GM12878 (cell line): ENCODE measurements around the gene HNRNPU. TPM values are rescaled to one million over a fixed set of nuclear protein-coding genes. Genes with fewer than 3 reads are reported as not detected.

Experiments
- ASH2L ChIP-seq: fragments of 300-600, 200-600 bp; sonication (generic); IDR thresholded peaks from 2 replicates; pipeline ENCODE4 v1.6.1; 2017; ENCODE audit warnings: low read depth, mild to moderate bottlenecking, borderline replicate concordance
- CHD2 ChIP-seq: IDR thresholded peaks from 2 replicates; pipeline ENCODE4 v1.6.1; 2011; ENCODE audit warnings: low read depth, low read length, improper control_type of control experiment, borderline replicate concordance
- HDGF ChIP-seq: fragments of 450-650 bp; IDR thresholded peaks from 2 replicates; pipeline ENCODE4 v1.6.1; 2016; ENCODE audit warnings: antibody characterized with exemption
- IRF4 ChIP-seq: IDR thresholded peaks from 2 replicates; pipeline ENCODE4 v1.6.1; 2011; ENCODE audit warnings: low read depth, low read length
- KDM1A ChIP-seq: fragments of 200-600 bp; sonication (generic); IDR thresholded peaks from 2 replicates; pipeline ENCODE4 v1.6.1; 2016; ENCODE audit warnings: borderline replicate concordance
- NFXL1 ChIP-seq: fragments of 450-650 bp; IDR thresholded peaks from 2 replicates; pipeline ENCODE4 v1.6.1; 2017; ENCODE audit warnings: antibody characterized with exemption, mild to moderate bottlenecking, borderline replicate concordance
- NR2C1 ChIP-seq: fragments of 450-650 bp; IDR thresholded peaks from 2 replicates; pipeline ENCODE4 v1.6.1; 2017; ENCODE audit warnings: antibody characterized with exemption, mild to moderate bottlenecking, moderate library complexity
- POLR2A ChIP-seq: IDR thresholded peaks from 2 replicates; pipeline ENCODE4 v1.6.1; 2011; ENCODE audit warnings: low read depth, mild to moderate bottlenecking, low read length
- SREBF1 ChIP-seq: IDR thresholded peaks from 2 replicates; pipeline ENCODE4 v1.6.1; 2012; ENCODE audit warnings: mild to moderate bottlenecking, low read length
- SUPT20H ChIP-seq: IDR thresholded peaks from 2 replicates; pipeline ENCODE4 v1.6.1; 2011; ENCODE audit warnings: low read depth, mild to moderate bottlenecking, low read length, moderate library complexity, borderline replicate concordance; ENCODE audit not compliant: control insufficient read depth
- ZNF274 ChIP-seq: IDR thresholded peaks from one replicate; pipeline ENCODE4 v1.8.0; 2011; ENCODE audit not compliant: insufficient read length, insufficient read depth
- polyA plus RNA-seq, 11 experiments: library from polyadenylated mRNA; depleted of rRNA in 4 of 11; unstranded in 6 of 11; stranded (reverse) in 5 of 11; fragments of >200 nt; fragmentation: Nextera tagmentation in 4 of 11; fragmentation: Illumina TruSeq in 1 of 11; extraction: Ambion mirVana in 4 of 11; extraction: Trizol in 1 of 11; gene quantifications; 1 replicate in 1 of 11; 2 replicates in 10 of 11; pipeline versions ENCODE4 v1.2.1 to v1.2.3, GENCODE V29; 2011 to 2016; ENCODE audit warnings: inconsistent platforms in 2 of 11, missing spikeins in 2 of 11, low read depth in 1 of 11
- total RNA-seq, 4 experiments: library from RNA; depleted of rRNA in 3 of 4; stranded (reverse); fragments of >200 nt in 3 of 4; fragmentation: Illumina TruSeq in 1 of 4; extraction: Trizol in 1 of 4; gene quantifications; 2 replicates each; pipeline versions ENCODE4 v1.2.1 to v1.2.3, GENCODE V29; 2013 to 2021
- TF ChIP-seq, protein P1 (sequence below): IDR thresholded peaks from 2 replicates; pipeline ENCODE4 v1.6.1; 2012; ENCODE audit warnings: improper control_type of control experiment, low read depth, low read length; ENCODE audit not compliant: insufficient replicate concordance
- TF ChIP-seq, protein P2 (sequence below): IDR thresholded peaks from 2 replicates; pipeline ENCODE4 v1.6.1; 2012; ENCODE audit warnings: low read depth, low read length, improper control_type of control experiment
- TF ChIP-seq, protein P3 (sequence below): fragments of 450-650 bp; IDR thresholded peaks from 2 replicates; pipeline ENCODE4 v1.6.1; 2017; ENCODE audit warnings: mild to moderate bottlenecking, moderate library complexity
- TF ChIP-seq, protein P4 (sequence below): fragments of 450-650 bp; IDR thresholded peaks from 2 replicates; pipeline ENCODE4 v1.6.1; 2017; ENCODE audit warnings: mild to moderate bottlenecking, moderate library complexity

The HNRNPU gene
- total and polyA plus RNA-seq, 10 of the 15 experiments (the other 5 are each of a cell fraction or from before 2014, with no cell fraction given), result 163 to 569 (median 420) TPM

DNA sequence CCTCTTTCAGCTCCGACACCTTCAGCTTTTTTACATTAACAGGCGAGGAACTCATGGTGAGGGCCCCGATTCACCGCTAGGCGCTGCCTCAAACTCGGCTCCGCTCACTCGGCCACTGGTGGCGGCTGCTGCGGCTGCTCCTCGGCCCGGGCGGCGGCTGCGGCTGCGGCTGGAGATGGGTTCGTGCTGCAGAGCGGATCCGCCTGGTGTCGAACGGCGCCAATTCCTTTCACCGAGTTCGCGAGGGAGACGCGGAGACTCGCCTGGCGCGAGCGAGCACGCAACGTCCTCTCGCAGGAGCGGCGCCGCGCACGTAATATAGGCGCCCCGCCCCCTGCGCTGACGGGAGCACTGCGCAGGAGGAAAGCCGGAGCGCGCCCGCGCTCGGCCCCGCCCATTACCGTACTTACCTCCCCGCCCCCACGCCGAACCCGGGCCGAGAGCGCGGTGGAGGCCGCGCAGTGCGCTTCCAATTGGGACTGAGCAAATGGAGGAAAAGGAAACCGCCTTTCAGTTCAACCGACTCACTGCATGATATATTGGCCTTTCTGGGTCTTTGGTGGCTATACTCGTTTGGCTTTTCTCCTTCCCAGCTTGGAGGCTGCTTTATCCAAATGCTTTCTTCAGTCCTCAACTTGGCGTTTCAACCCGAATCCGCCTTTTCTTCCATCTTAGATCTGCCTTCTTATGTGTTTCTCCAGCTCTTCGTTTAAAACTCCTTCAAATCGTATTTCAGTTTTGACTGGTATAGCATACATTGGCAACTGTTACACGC is at the start of gene HNRNPU (continued):
- TF ChIP-seq, protein P1, sequence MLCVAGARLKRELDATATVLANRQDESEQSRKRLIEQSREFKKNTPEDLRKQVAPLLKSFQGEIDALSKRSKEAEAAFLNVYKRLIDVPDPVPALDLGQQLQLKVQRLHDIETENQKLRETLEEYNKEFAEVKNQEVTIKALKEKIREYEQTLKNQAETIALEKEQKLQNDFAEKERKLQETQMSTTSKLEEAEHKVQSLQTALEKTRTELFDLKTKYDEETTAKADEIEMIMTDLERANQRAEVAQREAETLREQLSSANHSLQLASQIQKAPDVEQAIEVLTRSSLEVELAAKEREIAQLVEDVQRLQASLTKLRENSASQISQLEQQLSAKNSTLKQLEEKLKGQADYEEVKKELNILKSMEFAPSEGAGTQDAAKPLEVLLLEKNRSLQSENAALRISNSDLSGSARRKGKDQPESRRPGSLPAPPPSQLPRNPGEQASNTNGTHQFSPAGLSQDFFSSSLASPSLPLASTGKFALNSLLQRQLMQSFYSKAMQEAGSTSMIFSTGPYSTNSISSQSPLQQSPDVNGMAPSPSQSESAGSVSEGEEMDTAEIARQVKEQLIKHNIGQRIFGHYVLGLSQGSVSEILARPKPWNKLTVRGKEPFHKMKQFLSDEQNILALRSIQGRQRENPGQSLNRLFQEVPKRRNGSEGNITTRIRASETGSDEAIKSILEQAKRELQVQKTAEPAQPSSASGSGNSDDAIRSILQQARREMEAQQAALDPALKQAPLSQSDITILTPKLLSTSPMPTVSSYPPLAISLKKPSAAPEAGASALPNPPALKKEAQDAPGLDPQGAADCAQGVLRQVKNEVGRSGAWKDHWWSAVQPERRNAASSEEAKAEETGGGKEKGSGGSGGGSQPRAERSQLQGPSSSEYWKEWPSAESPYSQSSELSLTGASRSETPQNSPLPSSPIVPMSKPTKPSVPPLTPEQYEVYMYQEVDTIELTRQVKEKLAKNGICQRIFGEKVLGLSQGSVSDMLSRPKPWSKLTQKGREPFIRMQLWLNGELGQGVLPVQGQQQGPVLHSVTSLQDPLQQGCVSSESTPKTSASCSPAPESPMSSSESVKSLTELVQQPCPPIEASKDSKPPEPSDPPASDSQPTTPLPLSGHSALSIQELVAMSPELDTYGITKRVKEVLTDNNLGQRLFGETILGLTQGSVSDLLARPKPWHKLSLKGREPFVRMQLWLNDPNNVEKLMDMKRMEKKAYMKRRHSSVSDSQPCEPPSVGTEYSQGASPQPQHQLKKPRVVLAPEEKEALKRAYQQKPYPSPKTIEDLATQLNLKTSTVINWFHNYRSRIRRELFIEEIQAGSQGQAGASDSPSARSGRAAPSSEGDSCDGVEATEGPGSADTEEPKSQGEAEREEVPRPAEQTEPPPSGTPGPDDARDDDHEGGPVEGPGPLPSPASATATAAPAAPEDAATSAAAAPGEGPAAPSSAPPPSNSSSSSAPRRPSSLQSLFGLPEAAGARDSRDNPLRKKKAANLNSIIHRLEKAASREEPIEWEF, result no peak
- TF ChIP-seq SREBF1 (no peak), IRF4 (peak; percentile 32; the same call in 1 of the 2 replicates), ZNF274 (no peak), CHD2 (peak; percentile 84), NFXL1 (no peak), NR2C1 (no peak), SUPT20H (no peak), POLR2A (peak; percentile 99), ASH2L (no peak), HDGF (peak; percentile 25; the same call in 1 of the 2 replicates), KDM1A (no peak)
- TF ChIP-seq, protein P2, sequence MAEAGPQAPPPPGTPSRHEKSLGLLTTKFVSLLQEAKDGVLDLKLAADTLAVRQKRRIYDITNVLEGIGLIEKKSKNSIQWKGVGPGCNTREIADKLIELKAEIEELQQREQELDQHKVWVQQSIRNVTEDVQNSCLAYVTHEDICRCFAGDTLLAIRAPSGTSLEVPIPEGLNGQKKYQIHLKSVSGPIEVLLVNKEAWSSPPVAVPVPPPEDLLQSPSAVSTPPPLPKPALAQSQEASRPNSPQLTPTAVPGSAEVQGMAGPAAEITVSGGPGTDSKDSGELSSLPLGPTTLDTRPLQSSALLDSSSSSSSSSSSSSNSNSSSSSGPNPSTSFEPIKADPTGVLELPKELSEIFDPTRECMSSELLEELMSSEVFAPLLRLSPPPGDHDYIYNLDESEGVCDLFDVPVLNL, result peak; percentile 45; the same call in 1 of the 2 replicates
- TF ChIP-seq, protein P3, sequence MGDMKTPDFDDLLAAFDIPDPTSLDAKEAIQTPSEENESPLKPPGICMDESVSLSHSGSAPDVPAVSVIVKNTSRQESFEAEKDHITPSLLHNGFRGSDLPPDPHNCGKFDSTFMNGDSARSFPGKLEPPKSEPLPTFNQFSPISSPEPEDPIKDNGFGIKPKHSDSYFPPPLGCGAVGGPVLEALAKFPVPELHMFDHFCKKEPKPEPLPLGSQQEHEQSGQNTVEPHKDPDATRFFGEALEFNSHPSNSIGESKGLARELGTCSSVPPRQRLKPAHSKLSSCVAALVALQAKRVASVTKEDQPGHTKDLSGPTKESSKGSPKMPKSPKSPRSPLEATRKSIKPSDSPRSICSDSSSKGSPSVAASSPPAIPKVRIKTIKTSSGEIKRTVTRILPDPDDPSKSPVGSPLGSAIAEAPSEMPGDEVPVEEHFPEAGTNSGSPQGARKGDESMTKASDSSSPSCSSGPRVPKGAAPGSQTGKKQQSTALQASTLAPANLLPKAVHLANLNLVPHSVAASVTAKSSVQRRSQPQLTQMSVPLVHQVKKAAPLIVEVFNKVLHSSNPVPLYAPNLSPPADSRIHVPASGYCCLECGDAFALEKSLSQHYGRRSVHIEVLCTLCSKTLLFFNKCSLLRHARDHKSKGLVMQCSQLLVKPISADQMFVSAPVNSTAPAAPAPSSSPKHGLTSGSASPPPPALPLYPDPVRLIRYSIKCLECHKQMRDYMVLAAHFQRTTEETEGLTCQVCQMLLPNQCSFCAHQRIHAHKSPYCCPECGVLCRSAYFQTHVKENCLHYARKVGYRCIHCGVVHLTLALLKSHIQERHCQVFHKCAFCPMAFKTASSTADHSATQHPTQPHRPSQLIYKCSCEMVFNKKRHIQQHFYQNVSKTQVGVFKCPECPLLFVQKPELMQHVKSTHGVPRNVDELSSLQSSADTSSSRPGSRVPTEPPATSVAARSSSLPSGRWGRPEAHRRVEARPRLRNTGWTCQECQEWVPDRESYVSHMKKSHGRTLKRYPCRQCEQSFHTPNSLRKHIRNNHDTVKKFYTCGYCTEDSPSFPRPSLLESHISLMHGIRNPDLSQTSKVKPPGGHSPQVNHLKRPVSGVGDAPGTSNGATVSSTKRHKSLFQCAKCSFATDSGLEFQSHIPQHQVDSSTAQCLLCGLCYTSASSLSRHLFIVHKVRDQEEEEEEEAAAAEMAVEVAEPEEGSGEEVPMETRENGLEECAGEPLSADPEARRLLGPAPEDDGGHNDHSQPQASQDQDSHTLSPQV, result no peak
- TF ChIP-seq, protein P4, sequence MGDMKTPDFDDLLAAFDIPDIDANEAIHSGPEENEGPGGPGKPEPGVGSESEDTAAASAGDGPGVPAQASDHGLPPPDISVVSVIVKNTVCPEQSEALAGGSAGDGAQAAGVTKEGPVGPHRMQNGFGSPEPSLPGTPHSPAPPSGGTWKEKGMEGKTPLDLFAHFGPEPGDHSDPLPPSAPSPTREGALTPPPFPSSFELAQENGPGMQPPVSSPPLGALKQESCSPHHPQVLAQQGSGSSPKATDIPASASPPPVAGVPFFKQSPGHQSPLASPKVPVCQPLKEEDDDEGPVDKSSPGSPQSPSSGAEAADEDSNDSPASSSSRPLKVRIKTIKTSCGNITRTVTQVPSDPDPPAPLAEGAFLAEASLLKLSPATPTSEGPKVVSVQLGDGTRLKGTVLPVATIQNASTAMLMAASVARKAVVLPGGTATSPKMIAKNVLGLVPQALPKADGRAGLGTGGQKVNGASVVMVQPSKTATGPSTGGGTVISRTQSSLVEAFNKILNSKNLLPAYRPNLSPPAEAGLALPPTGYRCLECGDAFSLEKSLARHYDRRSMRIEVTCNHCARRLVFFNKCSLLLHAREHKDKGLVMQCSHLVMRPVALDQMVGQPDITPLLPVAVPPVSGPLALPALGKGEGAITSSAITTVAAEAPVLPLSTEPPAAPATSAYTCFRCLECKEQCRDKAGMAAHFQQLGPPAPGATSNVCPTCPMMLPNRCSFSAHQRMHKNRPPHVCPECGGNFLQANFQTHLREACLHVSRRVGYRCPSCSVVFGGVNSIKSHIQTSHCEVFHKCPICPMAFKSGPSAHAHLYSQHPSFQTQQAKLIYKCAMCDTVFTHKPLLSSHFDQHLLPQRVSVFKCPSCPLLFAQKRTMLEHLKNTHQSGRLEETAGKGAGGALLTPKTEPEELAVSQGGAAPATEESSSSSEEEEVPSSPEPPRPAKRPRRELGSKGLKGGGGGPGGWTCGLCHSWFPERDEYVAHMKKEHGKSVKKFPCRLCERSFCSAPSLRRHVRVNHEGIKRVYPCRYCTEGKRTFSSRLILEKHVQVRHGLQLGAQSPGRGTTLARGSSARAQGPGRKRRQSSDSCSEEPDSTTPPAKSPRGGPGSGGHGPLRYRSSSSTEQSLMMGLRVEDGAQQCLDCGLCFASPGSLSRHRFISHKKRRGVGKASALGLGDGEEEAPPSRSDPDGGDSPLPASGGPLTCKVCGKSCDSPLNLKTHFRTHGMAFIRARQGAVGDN, result peak; percentile 69
